Islet of Langerhans (tissue), 1 donor: Measurements from ENCODE around the gene HLTF.
A peak's percentile ranks its signal among the peaks of the same experiment; 100 is the strongest.

Source experiments
- FAIRE-seq: peaks from one replicate; lab custom pipeline; 2011; peaks lifted over from hg19 to GRCh38; lab: Jason Lieb, UNC

HLTF gene

DNA sequence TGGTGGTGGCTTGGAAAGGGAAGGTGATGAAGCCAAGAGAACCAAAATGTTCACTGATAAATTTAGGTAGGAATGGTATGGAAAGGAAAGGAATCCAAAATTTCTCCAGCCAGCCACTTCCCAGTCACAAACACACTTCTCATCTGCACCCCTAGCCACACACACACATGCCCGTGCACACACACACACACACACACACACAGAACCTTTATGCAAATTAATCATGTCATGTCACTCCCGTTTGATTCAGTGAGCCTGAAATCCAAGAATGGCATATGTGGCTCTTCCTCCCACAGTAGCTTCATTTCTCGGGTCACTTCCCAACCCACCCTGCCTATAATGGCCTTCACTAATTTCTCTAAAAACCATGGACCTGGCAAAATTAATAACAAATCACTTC is 3.1 kb upstream of the HLTF start:
- no peak for FAIRE-seq

DNA sequence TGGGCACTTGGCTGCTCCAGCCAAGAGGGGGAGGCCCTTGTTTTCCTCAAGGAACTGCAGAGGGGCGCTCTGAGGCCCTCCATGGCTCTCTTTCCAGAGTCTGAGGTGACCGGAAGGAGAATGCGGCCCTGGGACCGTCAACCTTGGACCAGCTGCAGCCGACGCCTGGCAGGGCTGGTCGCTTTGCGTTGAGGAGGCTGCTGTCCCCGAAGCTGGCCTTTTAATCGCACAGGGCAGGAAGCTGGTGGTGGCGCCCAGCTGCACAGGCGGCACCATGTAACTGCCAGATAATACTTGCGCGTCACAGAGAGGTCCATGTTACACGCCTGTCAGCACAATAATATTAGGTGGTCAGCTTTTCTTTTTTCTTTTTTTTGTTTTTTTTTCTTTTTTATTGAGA is 875 bp upstream of the HLTF start:
- FAIRE-seq: no peak

DNA sequence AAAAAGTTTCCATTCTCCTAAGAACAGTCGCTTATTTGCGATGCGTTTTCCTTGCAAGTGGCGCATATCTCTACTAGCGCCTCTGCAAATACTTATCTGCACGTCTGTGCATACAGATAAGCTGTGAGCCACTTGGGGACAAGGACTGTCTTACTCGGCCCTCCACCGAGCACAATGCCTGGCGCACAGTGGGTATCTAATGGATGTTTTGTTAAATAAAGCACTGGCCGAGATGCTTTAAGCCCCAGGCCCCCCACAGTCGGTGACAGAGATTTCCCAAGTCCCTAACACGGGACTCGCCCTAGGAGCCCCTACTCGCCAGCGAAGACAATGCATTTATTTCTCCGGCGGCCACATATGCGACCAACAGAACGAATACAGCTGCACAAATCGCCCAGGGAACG is 503 bp downstream of the HLTF start:
- FAIRE-seq: no peak

DNA sequence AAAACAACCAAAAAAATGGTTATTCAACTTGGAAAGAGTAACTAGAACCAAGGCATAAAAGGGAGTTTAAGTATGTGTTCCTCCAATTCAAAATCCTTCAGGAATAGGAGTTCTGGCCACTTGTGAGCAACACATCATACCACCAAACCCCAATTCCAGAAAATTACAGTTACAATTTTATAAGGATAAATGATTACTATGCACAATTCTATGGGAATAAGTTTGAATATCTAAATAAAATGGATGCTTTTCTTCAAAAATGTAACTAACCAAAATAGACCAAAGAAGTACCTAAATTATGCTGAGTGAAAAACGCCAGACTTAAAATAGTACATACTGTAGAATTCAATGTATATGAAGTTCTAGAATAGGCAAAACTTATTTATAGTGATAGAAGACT is 4.6 kb downstream of the HLTF start:
- FAIRE-seq: no peak

DNA sequence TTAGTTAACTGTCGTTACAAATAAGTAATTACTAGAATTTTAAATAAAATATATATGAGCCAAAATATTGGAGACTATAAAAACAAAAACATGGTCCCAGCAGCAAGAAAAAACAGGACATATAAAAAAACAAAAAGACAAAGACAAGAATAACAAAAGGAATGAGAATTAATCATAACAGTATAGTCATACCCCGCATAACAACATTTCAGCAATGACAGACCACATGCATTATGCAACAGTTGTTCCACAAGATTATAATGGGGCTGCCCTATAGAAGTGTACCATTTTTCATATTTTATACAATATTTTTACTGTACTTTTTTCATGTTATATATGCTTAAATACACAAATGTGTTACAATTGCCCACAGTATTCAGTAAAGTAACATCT is 5.6 kb downstream of the HLTF start:
- no peak for FAIRE-seq

DNA sequence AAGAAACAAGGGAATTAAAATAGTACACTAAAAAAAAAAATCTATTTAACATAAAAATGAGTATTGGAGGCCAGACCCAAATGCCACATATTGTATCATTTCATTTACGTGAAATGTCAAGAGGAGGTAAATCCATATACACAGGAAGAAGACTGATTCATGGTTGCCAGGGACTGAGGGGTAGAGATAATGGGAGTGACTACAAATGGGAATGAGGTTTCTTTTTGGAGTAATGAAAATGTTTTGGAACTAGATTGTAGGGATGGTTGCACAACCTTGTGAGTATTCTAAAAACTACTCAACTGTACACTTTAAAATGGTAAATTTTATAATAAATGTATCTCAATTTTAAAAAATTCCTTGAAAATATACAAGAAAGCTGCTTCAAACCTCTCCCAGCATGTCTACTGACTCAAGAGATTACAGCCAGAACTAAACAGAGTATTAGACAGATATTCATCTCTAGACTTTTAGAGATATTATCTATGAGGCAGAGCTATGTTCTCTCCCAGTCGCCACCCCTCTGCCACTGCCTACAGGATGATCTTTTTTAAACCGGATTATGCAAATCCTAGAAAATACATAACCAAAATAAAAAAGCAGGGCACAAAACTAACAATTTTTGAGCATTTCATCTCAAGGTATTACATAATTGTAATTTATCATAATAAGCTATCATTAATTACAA is 6.2 kb downstream of the HLTF start:
- FAIRE-seq: no peak

DNA sequence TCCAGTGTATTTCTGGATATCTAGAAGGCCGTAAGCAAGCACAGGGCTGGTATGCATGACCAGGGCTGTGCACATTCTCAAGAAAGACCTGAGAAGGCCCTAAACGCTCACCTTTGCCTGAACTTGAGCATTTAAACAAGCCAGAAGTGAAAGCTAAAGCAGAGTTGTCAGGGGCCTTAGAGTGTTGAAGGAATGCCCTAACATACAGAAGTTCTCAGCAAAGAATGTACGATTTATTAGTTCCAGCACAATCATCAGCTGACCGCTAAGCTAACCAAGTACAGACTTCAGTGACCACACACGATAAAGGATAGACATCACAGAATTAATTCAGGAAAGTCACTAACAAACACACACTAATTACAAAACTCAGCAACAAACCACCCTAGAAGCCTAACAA is 8.7 kb downstream of the HLTF start:
- no peak for FAIRE-seq

DNA sequence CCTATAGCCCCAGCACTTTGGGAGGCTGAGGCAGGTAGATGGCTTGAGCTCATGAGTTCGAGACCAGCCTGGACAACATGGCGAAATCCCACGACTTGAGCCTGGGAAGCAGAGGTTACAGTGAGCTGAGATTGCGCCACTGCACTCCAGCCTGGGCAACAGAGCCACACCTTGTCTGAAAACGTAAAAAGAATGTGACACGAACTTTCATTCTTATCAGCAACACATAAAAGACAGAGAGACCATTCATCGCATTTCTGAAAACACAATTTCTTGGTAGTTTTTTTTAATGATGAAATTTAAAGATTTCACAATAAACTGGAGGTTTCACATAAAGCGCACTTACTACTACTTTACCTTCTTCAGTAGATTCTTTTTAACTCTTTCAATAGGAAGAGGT is 18.4 kb downstream of the HLTF start:
- no peak for FAIRE-seq

DNA sequence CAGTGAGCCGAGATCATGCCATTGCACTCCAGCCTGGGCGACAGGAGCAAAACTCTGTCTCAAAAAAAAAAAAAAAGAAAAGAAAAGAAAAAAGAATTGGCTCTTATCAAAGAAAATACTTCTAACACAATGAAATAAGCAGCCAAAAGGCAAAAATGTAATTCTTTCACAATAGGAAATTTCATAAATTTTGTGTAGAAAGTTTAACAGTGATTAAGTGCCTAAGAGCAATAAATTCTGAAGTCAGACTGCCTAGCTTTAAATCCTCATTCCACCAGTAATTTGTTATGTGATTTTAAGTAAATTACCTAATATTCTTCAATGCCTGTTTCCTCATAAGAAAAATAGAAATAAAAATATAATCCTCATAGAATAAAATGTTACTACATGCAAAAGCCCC is 24.6 kb downstream of the HLTF start:
- no peak for FAIRE-seq

DNA sequence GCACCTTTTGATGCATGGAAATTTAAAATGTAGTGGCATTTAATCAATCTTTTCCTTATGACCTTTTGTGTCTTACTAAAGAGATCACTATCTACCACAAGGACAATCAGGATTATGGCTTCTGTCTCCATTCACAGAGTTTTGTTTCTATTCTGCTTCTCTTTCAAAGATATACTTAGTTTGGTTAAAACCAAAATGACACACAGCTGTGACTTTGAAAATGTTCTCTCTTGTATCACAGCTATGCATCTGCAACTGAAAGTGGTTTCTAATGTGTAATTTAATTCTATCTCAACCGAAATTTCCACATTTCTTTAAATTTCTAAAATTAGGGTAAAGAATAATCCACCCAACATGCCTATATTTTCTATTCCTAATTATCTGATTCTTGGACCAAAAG is 27.7 kb downstream of the HLTF start:
- no peak for FAIRE-seq

DNA sequence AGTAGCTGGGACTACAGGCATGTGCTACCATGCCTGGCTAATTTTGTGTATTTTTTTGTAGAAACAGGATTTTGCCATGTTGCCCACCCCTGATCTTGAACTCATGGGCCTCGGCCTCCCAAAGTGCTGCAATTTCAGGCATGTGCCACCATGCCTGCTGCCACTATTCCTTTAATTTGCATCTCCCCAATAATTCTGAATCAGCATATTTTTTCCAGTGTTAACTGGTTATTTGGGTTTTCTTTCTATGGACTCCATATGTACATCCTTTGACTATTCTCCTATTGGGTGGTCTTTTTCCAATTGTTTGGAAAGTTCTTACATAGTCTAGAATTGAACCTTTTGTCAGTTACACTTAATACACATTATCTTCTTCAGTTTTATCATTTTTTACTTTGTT is 28.1 kb downstream of the HLTF start:
- no peak for FAIRE-seq

DNA sequence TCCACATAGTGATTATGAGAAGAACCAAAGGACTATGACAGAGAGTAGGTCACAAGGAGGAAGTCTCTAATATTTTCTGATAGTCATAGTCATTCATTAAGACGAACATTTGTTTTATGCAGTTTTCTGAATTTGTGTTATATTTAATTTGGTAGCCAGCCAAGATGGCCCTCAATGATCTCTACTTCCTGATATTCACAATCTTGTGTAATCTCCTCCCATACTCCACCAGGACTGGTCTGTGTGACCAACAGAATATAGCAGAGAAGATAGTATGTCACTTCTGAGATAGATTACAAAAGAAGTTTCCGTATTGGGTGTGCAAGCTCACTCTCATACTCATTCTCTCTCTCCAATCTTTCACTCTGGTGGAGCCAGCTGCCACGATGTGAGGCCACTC is 30.8 kb downstream of the HLTF start:
- peak; percentile 81 for FAIRE-seq

DNA sequence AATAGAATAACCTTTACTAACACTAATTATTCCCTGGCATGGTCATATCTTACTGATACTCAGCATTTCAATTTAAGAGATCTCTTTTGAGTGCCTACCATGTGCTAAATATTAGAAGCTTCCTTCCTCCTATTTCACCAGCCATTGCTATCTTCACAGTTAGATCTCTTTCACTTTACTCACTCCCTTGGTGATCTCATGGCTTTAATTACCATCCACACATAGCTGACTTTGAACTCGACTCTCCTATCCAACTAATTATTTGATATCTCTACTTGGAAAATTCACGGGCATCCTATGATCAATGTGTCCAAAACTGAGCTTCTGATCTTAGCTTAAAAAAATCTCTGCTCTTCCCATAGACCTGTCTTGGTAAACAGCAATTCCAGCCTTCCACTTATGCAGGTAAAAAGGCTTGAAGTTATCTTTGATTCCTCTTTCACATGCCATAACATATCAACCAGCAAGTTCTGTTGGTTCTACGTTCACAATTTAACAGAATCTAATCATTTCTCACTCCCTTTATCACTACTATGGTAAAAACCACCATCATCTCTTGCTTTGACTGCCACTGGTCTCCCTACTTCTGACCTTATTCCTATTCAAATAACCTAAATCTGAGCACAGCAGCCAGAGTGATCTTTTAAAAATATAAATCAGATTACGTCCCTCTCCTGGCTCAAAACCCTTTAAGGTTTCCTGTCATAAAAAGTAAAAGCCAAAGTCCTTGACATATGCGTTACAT is 41.8 kb downstream of the HLTF start:
- no peak for FAIRE-seq

DNA sequence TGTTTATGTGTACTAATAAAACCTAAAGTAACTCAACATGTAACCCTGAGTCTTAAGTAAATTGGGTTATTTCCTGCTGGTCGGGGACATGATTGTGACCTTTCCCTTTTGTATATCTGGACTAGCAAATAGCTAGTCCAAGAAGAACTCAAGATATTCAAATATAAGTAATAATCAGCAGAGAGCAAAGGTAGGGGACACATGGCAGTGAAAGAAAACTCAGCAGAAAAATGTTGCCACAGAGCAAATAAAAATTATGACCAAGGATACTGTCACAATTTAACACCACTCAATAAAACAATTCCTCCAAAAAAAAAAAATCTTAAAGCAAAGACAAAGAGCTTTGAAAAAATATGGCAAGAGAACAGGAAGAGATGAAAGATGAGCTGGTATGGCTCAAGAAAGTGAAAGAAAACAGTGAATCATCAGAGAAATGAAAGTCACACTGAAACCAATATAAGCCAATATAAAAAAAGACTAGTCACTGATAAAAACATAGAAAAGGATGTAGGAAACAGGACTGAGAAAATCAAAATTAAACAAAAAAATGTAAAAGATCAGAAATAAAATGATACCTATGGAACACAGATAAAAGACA is 43.4 kb downstream of the HLTF start:
- FAIRE-seq: peak; percentile 49

DNA sequence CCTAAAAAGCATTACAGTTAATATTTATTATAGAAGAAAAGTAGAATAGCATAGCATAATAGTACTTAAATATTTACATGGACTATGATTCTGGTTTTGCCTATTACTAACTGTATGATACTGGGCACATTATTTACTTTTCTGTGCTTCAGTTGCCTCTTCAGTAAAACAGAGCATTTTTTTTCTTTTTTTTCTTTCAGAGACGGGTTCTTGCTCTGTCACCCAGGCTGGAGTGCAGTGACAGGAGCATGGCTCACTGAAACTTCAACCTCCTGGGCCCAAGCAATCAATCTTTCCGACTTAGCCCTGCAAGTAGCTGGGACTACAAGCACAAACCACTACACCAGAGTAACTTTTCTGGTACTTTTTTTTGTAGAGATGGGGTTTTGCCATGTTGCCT is 48.0 kb downstream of the HLTF start:
- FAIRE-seq: peak; percentile 58

DNA sequence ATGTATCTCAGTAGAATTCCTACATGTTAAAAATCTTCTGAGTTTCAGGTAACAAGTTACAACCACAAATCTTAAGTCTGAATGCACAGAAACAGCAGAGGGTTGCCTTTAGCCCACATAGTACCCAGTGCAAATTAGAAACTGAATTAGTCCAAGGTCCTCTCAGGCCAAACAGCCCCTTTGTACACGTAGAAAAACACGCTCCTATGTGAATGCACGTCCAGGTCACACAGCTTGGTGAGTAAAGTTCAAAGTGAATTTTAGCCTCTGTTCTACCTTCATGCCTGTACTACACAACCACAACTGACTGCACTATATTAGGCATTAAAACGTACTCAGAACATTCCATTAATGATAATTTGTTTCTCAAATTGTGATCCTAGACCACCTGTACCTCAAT is 48.6 kb downstream of the HLTF start:
- no peak for FAIRE-seq

DNA sequence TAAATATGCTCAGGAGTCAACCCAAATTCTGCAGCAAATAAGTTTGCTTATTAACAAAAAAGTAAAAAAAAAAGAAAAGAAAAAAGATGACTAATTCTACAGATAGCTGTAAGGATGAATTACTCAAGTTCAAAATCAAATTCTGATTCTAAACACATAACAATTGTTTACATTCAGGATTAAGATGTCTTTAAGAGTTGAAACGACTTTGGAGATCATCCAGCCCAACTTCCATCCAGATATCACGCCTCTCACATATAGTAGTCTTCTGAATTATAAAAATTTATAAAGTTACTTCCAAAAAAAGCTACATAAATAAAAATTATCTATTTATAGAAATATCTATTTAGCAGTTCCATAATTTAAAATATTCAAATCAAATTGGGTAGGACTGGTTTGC is 55.2 kb downstream of the HLTF start:
- no peak for FAIRE-seq

DNA sequence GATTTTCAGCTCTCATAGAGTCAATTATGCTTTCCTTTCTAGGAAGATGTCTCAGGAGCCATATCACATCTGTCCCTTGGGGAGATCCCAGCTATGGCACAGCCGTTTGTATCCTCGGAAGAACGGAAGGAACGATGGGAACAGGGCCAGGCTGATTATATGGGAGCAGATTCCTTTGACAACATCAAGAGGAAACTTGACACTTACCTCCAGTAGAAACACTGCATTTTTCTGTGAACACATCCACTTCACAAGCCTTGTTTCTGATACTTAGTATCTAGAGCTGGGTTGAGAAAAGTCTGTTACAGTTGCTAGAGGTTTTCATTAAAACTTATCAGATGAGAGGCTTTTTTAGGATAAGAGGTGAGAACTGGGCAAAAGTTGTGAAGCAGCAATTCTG is 59.6 kb downstream of the HLTF start:
- no peak for FAIRE-seq

DNA sequence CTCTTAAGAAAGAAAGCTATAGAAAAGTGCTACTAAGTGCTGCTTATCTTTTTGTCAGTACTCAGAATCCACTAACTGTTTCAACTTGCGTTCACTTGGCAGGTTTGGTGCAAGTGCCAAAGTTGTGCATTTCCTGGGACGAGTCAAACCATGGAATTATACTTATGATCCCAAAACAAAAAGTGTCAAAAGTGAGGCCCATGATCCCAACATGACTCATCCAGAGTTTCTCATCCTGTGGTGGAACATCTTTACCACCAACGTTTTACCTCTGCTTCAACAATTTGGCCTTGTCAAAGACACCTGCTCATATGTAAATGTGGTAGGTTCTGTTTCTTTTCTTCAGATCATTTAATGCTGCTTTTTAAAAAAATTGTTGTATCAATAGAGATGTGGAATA is 62.4 kb downstream of the HLTF start:
- FAIRE-seq: no peak

DNA sequence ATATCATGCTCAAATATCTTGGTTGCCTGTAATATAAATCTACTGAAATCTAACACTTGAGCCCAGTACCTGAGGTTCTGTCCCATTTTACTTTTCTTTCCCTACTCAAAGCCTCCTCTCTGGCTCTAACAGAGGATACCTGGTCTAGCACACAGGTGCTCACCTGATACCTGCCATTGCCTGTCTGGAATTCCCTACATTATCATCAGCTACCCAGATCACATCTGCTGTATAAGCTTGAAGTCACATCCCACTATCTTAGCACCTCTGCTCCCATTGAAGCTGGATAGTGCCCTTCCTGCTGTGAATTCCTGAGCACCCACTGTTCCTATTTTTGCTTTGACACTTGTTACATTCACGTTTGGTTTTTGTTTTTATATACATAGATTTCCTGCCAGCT is 64.5 kb downstream of the HLTF start:
- no peak for FAIRE-seq

DNA sequence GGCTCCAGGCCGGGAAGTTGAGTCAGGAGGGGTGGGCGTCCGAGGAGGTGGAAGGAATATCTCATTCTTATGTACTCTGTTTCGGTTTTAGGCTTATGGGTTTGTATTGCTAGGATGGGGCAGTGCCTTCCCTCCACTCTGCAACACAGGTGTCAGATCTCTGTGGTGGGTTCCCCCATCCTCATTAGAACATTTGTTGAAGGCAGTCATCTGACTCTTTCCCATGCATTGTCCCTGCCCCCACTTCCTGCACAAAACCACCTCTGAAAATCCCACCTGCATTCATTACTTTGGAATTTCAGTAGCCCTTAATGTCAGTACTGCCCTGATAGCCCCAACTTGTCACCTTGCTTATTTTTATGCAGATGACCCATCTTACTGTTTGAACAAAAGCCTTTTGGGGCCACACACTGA is 65.5 kb downstream of the HLTF start:
- FAIRE-seq: no peak

DNA sequence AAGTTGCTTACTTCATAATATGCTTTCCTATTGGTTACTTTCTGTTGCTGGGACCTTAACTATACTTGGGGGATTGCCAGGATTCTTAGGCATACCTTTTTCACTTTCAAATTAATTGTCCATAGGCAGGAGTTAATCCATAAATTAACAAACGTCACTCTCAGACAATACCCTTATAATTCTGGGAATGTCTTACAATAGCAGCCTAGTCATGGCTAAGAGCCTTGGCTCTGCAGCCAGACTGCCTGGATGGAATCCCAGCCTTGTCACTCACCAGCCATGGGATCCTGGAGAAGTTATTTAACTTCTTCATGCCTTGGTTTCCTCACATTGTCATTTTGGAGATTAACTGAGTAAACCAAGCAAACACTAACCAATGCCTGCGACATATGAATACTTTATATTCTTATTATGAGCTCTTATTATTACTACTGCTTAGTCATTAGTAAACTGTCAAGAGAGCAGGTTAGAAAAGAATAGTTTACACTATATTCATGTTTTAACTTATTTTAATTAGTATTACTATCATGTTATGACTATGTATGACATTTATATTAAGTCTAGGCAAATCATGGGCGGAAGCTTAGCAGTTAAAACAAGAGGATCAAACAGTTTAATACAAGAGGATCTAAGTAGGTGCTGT is 66.0 kb downstream of the HLTF start:
- no peak for FAIRE-seq

DNA sequence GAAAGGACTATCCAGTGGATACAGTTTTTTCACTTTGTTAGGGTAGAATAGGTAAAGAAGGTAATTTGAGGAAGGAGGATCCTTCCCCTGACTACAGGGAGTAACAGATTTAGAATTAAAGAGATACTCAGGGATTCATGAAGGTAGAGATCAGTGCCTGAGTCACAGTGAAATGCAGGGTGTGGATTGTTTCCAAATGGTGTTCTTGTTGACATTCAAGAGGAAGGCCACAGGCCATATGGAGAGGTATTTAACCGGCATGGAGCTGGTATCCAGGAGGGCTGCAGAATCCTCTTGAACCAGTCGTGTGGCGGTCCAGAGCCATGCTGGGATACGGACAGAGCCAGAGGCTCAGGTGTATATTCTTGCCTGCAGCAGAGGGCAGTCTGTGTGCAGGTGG is 66.8 kb downstream of the HLTF start:
- FAIRE-seq: peak; percentile 71
